Activated T-cell treated with anti-CD3 and anti-CD28 coated beads for 1 hour (primary cell): ENCODE measurements around the gene MDH1.

Experiments used
- DNase-seq: peaks from one replicate; pipeline ENCODE4 v3.0.0-alpha.2; 2020; ENCODE audit warnings: low read depth

Gene MDH1

GRCh38 chr2:63632382-63632781, 43.6 kb downstream of the MDH1 start:
- DNase-seq = no peak

- DNase-seq = no peak
Observed at GRCh38 chr2:63639344-63639743, 50.6 kb downstream of the MDH1 start.

DNA sequence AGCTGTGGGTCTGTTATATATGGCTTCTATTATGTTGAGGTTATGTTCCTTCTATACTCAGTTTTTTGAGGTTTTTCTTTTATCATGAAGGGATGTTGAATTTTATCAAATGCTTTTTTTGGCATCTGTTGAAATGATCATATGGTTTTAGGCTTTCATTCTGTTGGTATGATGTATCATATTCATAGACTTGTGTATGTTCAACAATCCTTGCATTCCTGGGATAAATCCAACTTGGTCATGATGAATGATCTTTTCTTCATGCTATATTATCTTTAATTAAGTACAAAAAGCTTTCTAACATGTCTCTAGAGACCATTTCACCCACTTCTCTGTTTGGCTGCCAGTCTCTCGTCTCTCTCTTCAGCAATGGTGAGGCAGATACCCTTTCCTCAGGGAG, 54.2 kb downstream of the MDH1 start:
- DNase-seq = no peak

DNA sequence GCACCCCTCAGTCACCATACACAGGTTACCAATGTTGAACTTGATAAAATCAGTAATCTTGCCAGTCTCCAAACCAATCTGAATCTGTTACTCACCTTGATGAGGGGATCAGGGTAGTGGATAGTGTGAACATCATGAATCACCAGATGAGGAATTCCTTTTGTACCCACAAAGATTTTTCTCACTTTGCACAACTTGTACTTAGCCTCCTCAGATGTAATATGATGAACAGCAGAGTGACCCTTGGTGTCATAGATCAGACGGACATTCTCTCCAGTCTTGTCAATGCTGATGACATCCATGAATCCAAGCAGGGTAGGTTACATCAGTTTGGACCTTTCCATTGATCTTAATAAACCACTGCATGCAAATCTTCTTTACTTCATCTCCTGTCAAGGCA, 54.7 kb downstream of the MDH1 start:
- DNase-seq = no peak

DNA sequence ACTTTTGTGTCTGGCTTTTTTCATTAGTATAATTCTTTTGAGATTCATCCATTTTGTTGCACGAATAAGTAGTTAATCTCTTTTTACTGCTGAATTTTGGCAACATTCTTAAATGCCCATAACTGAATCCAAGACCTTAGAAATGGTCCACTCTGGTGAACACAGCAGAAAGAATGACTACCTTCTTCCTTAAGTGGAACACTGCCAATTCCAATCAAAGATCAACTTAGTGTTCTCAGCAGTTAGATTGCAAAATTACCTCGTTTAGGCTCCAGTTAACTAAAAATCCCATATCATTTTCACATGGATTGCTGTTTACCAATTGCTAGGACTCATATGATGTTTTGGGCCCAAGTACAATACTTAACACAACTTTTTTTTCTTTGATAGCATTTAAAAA, 59.9 kb downstream of the MDH1 start:
- DNase-seq = no peak

DNA sequence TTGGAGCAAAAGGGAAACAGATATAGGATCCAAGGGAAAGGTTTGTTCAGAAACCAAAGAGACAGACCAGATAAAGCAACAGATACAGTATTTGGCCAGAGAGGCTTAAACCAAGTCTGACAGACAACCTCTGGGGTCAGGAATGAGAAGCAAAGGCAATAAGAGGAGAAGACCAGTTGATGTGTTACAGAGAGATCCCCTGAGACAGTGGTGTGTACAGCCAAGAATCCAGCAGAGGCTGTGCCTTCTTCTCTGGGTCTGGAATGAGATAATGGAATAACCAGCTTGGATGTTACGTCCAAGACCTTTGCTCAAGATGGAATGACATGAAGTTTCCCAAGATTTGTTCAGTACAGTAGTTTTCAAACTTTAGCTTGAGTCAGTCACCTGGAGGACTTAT, 61.1 kb downstream of the MDH1 start:
- no peak for DNase-seq

GRCh38 chr2:63650756-63651155, 62.0 kb downstream of the MDH1 start:
- DNase-seq = no peak

DNA sequence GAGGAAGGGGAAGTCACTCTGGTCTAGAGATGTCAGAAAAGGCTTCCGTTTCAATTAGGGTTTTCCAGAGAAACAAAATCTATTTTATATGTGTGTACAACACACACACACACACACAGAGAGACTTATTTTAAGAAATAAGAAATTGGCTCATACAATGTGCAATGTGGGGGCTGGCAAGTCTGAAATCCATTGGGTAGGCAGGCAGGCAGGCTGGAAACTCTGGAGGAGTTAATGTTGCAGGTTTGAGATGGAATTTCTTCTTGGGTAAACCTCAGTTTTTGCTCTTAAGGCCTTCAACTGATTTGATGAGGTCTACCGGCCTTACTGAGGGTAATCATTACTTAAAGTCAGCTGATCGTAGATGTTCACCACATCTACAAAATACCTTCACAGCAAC, 62.6 kb downstream of the MDH1 start:
- no peak for DNase-seq

GRCh38 chr2:63651861-63652651, 63.3 kb downstream of the MDH1 start:
- DNase-seq = no peak

DNA sequence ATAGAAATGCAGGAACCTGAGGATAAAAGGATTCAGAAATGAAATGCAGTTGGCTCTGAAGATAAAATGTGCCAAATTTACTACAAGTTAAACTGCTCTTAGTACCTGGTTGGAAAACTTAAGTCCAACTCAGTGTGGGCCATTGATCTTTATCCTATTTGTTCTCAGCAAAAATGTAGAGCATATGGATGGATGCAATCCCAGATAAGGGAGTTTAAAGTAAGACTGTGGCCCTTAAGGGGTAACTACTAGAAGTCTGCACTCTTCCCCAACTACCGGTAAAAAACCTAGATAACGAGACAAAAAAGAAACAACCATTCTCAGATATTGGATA, 63.9 kb downstream of the MDH1 start:
- no peak for DNase-seq

DNA sequence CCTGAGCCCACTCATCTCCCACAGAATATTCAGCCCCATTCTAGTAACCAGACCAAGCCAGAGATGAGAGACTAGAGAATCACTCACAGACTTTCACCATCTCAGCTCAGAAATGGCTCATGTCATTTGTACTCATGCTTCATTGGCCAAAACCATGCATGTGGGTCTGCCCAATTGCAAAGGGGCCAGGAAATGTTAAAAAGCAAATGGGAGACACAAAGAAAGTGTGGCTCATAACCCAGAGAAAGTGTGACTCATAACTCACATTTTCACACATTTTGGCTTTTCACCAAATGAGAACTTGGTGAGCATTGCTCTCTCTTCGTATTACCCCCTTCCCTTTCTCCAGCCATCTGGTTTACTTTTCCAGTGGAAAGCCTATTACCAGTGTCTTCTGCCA, 66.2 kb downstream of the MDH1 start:
- no peak for DNase-seq
